Raji (cell line): ENCODE data around the gene CTIF.

Experiments used
- POLR2A ChIP-seq: IDR thresholded peaks from 2 replicates; pipeline ENCODE4 v1.6.1; 2011; ENCODE audit warnings: low read depth, low read length, control low read depth; ENCODE audit not compliant: insufficient read depth

The CTIF gene

GRCh38 chr18:48902023-48902855 lies 363.4 kb downstream of the CTIF start:
- no peak for TF ChIP-seq POLR2A

DNA sequence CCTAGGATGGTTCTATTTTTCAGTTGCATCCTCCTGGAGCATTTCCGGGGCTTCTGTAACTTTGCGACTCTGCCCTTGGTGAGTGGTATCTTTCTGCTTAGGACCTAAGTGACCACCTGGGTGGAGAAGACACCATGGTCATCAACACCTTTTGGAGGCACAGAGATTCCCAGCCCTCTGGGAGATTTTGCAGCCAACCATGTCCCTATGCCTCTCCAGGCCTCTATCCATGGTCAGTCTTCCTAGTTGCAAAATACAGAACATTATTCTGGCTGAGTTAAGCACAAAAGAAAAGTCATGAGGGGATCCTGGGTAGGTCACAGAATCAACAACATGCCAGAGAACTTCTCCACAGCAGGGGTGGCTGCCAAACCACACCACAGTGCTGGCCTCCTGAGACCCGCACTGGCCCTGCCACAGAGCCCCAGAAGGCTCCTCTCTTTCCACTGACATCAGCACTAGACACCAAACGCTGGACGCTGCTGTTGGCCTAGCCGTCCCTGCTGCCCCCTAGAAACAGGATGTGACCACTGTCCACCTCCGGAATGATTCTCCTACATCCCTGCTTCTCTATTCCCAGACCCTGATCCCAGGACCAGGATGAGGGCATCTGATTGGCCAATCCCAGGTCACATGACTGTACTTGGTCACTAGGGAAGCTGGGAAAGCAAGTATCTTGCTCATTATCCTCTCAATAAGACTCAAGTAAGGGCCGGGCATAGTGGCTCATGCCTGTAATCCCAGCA lies 364.2 kb downstream of the CTIF start:
- no peak for TF ChIP-seq POLR2A

GRCh38 chr18:48904091-48904490 lies 365.3 kb downstream of the CTIF start:
- no peak for TF ChIP-seq POLR2A

- no peak for TF ChIP-seq POLR2A
Measured at GRCh38 chr18:48904847-48905394, 366.1 kb downstream of the CTIF start.

DNA sequence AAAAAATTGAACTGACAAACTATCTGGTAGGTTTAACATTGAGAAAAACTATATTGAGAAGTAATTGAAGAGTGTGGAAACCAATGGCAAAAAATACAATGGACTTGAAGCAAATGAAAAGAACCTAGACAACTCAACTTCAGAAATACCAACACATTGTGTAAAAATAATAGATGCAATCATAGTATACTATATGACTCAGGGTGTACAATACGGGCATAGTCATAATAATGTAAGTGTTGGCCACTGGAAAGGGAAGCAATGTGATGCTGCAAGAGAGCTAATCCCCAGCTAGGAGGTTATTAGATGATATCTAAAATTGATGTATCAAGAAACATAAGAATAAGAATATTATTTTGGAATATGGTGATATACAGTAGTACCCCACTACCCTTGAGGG lies 366.7 kb downstream of the CTIF start:
- TF ChIP-seq POLR2A, result no peak

GRCh38 chr18:48908916-48909315 lies 370.1 kb downstream of the CTIF start:
- TF ChIP-seq POLR2A, result no peak

- no peak for TF ChIP-seq POLR2A
Measured at GRCh38 chr18:48909721-48910120, 370.9 kb downstream of the CTIF start.

DNA sequence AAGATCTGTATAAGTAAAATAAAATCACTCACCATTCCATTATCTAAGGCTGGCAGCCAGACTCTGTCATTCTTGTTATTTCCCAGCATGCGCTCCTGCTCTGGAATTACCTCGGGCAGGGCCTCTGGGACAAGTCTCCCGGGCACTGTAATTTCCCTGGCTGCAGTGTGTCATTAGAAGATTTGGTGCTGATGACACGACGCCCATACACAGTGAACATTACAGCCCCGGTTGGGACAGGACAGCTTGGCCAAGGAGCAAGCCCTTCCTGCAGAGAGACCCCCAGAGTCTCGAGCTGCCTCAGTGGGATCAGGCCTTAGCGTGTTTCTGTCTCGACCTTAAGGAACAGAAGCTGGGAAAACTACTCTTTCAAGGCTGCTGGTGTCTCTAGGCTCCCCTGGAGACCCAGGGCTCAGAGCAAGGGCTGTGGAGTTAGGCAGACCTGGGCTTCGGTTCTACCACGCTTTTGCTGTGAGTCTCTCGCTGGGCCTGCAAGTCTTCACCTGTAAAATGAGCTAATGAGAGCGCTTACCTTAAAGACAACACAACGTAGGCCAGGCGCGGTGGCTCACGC lies 372.2 kb downstream of the CTIF start:
- TF ChIP-seq POLR2A, result no peak
